Germinal center (tissue), 1 donor: Measurements from ENCODE around the gene NPPC.
"Not testable (repeated sequence)": the region's sequence is repeated elsewhere in the genome, so short reads cannot be mapped to it uniquely, and the experiment has no call there.

Source experiments
- DNase-seq: peaks from one replicate; pipeline ENCODE4 v3.0.0; 2012; ENCODE audit warnings: mixed read lengths, low spot score

NPPC gene

DNA sequence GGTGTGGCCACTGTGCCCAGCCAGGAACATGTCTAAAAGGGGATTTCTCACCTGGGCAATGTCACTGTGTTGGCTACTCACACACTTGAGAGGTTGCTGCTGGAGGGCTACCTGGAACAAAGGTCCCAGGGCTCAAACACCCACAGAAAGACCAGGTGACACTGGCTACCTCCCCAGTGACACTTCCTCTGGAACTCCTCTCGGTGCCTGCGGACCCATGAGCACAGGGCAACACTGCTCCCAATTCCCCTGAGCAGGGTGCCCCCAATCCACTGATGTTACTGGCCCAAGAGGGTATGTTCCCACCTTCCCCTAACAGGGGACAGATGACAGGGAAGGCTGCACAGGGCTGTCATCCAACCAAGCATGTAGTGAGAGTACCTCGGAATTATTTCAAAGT lies 5.8 kb downstream of the NPPC start:
- DNase-seq: no peak

GRCh38 chr2:231919341-231920035 lies 6.7 kb downstream of the NPPC start:
- DNase-seq: no peak

- no peak for DNase-seq
These were observed 7.5 kb downstream of the NPPC start for GRCh38 chr2:231918501-231919330.

- no peak for DNase-seq
These were observed 8.7 kb downstream of the NPPC start for GRCh38 chr2:231917280-231918066.

GRCh38 chr2:231914077-231914690 lies 12.0 kb downstream of the NPPC start:
- DNase-seq: no peak

DNA sequence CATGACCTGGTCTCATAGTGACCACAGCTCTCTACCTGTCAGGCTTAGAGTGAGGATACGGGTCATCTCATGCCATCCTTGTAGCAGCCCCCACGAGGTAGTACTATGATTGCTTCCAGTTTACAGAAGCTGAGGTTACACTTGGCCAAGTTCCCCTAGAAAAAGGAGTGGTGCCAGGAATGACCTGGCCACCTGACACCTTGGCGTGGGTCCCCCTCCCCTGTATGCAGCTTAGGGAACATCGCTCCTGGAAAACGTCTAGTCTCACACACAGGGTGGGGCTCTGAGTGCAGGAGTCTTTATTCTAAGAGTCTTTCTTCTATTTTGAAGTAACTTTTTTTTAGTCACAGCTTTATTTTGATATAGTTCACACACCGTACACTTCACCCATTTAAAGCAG lies 14.8 kb downstream of the NPPC start:
- DNase-seq: no peak

GRCh38 chr2:231910771-231911170 lies 15.4 kb downstream of the NPPC start:
- no peak for DNase-seq

- DNase-seq: not testable (repeated sequence)
These were observed 16.0 kb downstream of the NPPC start for GRCh38 chr2:231910161-231910560.

DNA sequence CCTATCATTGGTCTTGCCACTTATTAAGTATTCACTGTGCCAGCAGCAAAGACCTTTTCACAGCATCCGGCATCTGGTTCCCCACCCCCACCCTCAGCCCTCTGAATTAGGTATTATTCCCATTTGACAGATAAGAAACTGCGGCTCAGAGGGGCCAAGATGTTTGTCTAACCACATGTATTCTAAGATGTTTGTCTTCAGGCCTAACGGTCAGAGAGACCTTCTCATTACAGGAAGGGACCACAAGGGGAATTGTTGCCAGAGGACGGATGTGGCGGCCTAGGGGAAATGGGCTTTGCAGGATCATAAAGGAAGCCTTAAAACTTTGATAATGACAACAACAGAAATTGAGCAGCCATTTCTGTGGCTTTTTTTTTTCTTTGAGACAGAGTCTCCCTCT lies 16.6 kb downstream of the NPPC start:
- no peak for DNase-seq

GRCh38 chr2:231908584-231908983 lies 17.6 kb downstream of the NPPC start:
- no peak for DNase-seq

GRCh38 chr2:231907765-231908164 lies 18.4 kb downstream of the NPPC start:
- no peak for DNase-seq

DNA sequence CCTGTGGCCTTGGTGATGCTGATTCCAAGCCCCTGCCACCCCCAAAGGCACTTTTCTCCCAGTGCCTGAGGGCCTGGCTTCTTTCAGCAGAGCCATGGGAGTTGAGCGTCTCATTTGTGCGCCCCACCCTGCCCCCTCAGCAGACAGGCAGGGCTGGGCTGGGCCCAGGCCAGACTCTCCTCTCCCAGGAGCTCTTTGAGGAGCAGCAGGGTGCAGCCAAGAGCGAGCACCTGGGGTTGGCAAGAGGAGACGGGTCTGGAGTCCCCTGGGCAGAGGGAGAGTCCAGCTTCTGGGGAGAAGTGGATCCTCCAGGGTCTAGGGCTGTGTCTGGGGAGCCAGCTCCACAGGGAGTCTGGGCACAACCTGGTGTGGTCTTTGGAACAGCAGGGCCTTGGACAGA lies 21.2 kb downstream of the NPPC start:
- no peak for DNase-seq

DNA sequence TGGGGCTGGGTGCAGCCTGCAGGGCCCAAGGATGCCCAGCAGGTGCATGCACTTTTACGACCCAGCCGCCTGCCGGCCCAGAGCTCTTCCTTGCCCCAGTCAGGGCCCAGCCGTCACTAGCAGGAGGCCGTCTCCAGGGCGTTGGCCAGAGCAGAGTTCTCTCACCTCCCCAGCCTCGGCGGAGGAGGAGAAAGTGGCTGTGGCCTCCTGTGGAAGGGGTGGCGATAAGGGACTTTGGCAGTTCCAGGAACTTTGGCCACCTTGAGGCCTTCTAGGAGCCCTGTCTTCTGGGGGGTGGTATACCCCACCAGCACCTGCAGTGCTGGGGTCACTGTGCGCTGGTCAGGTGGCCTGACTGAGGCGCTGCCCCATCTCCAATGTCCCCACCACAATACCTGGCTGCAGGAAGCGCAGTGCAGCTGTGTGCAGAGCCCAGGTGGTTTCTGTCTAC lies 22.0 kb downstream of the NPPC start:
- DNase-seq: no peak

GRCh38 chr2:231902598-231902997 lies 23.6 kb downstream of the NPPC start:
- DNase-seq: no peak

DNA sequence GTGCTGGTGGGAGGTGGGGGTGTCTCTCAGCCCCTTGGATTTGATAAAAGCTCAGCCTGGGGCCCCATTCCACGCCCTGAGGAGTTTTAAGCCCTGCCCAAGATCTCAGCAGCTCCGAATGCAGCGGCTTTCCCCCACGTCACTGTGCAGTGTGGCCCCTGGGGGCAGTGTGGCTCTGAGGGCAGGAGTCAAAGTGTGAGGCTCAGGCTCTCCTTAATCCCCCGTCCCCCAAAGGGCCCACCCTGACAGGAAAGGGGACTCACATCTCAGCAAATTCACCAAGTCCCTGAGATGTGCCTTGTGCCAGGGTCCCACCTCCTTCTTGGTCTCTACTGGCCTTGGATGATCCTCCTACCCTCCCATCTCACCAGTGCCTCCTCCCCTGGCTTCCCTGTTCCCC lies 25.2 kb downstream of the NPPC start:
- DNase-seq: no peak

- DNase-seq: peak; percentile 74
These were observed 25.7 kb downstream of the NPPC start for GRCh38 chr2:231900486-231900942.

DNA sequence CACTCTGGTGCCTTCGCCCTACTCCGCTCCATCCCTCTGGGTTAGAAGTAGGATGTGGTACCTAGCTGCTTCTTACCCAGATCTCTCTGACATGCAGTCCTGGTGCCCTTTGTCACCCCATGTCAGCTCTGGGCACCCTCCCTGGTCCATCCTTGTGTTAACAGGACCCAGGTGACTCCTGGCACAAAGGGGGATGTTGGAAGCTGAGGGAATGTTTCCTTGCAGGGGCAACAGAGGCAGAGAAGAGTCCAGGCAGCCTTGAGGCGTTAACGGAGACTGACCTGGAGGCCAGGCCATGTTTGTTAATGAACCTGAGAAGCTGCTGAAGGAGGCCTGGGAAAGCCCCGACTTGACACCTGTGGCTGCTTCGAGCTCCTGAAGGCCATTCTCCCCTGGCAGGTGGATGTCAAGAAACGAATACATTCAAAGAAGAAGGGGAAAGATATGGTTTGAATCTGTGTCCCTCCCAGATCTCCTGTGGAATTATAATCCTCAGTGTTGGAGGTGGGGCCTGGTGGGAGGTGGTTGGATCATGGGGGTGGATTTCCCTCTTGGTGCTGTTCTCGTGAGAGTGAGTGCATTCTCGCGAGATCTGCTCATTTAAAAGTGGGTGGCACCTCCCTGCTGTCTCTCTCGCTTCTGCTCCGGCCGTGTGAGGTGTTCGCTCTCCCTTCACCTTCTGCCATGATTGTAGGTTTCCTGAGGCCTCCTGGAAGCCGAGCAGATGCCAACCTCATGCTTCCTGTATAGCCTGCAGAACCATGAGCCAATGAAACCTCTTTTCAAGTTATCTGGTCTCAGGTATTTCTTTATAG lies 31.4 kb downstream of the NPPC start:
- DNase-seq: no peak

DNA sequence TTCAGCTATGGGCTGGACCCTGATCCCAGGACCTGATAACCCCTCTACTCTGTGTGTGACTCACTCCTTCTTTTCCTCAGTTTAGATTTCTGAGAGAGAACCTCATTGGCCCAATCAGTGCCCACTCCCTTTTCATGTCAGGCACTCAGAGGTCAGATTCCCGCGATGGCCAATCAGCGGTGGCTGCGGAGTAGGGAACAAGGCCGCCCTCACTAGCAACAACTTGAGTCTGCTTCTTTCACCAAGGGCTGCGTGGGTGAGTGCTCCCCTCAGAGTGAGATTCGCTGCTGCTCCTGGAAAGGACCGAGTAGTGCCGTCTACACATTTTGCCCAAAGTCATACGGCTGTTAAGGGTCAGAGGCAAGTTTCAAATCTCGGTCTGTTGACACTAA lies 34.7 kb downstream of the NPPC start:
- DNase-seq: no peak

DNA sequence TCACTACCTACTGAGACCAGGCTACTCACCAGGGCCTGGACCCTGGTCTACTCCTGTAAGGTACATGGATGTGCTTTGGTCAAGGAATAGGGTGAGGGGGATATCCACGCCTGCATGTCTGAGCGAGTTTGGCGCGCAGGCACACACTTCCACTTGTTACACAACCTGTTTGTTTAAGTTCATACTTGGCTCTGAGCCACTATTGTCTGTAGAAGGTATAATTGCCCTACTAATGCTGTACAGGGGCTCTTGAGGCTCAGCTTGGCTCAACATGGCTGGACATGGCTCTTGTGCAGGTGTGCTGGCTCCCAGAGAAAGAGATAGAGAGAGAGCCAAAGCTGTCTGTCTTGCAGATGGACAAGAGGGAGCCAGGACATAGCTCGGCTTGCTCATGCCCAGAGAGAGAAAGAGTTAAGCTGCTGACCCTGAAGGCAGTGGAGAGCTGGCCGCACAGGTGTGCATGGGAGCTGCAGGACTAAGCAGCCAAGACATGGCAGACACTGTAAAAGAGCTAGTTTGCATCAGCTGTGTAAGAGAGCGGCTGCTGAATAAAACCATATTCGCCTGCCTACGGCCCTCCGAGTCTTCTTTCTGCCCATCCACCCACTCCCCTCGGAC lies 35.2 kb downstream of the NPPC start:
- DNase-seq: no peak

DNA sequence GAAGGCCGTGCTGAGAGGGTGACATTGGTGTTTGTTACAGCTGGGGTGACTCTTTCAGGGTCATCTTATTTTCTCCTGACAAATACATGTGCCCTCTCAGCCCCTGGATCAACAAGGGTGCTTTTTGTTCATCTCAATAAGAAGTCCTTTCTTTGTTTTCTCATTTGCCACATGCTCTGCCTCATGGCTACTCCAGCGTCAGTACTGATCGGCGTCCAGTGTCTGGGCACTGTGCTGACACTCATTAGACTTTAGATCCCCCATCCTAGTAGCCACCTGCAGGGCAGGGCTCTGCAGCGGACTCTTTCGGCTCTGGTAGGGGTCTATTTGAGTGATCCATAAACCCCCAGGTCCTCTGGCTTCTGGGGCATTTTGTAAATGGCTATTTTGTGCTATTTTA lies 38.4 kb downstream of the NPPC start:
- no peak for DNase-seq
